Endothelial cell of umbilical vein (primary cell): ENCODE results near the gene SUMO4.

Source experiments
- CTCF ChIP-seq, 2 donors: IDR thresholded peaks; 1 replicate in 1 of 2; 2 replicates in 1 of 2; pipeline ENCODE4 v1.5.1; 2011; ENCODE audit warnings: low read length in 2 of 2, mild to moderate bottlenecking in 2 of 2, moderate library complexity in 2 of 2, control low read depth in 1 of 2, inconsistent platforms in 1 of 2, low read depth in 1 of 2; ENCODE audit not compliant: insufficient read depth in 1 of 2; ENCODE audit errors: extremely low read depth in 1 of 2
- EZH2 ChIP-seq: IDR thresholded peaks from 2 replicates; pipeline ENCODE4 v1.6.1; 2012; ENCODE audit warnings: borderline replicate concordance, low read depth, mild to moderate bottlenecking, moderate library complexity, low read length, inconsistent platforms; ENCODE audit not compliant: severe bottlenecking
- FOS ChIP-seq: IDR thresholded peaks from 2 replicates; pipeline ENCODE4 v1.6.1; 2011; ENCODE audit warnings: mild to moderate bottlenecking, low read length, moderate library complexity, borderline replicate concordance; ENCODE audit not compliant: insufficient read depth
- JUN ChIP-seq: IDR thresholded peaks from 2 replicates; pipeline ENCODE4 v1.6.1; 2011; ENCODE audit warnings: borderline replicate concordance, low read depth; ENCODE audit not compliant: insufficient read length, insufficient read depth
- MAX ChIP-seq: IDR thresholded peaks from 2 replicates; pipeline ENCODE4 v1.6.1; 2011; ENCODE audit not compliant: insufficient read depth, insufficient read length
- POLR2A ChIP-seq: IDR thresholded peaks from 2 replicates; pipeline ENCODE4 v1.6.1; 2012; ENCODE audit warnings: low read depth, mild to moderate bottlenecking, control low read depth, low read length
- POLR2AphosphoS5 ChIP-seq: IDR thresholded peaks from 2 replicates; pipeline ENCODE4 v1.6.1; 2012; ENCODE audit warnings: low read depth, mild to moderate bottlenecking, control low read depth, low read length, moderate library complexity; ENCODE audit not compliant: insufficient read depth

DNA sequence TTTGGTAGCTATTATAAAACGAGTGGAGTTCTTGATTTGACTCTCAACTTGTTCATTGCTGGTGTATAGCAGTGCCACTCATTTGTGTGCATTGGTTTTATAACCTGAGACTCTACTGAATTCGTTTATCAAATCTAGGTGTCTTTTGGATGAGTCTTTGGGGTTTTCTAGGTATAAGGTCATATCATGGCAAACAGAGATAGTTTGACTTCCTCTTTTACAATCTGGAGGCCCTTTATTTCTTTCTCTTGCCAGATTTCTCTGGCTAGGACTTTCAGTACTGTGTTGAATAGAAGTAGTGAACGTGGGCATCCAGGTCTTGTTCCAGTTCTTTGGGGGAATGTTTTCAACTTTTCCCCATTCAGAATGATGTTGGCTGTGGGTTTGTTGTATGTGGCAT, 38.8 kb downstream of the SUMO4 start:
- TF ChIP-seq EZH2 (no peak), CTCF (IDR thresholded peaks at IDR 0.05; ENCODE audit: extremely low read depth in 1 of 2, insufficient read depth in 1 of 2, low read depth in 1 of 2, low read length in 2 of 2) (no peak), MAX (no peak), POLR2A (no peak), POLR2AphosphoS5 (no peak), FOS (no peak), JUN (no peak)
